Measurements from ENCODE around the gene GXYLT2. TPM values are rescaled to one million over a fixed set of nuclear protein-coding genes. Genes with fewer than 3 reads are reported as not detected.
"Not testable (repeated sequence)": the region's sequence is repeated elsewhere in the genome, so short reads cannot be mapped to it uniquely, and the experiment has no call there.

The GXYLT2 gene
- total and polyA plus RNA-seq, 8 donors, result 12.4 to 27.9 (median 16.7) TPM

- ATAC-seq (no peak), DNase-seq (no peak)
- H3K27ac ChIP-seq, result no peak overlapping the region
- no peaks in the 10 kb centered on the region for H3K9me3 ChIP-seq
- no peak overlapping the region for H3K4me3 ChIP-seq
- TF ChIP-seq CTCF (IDR thresholded peaks at IDR 0.05), result no peak
- no peaks in the 10 kb centered on the region for H3K36me3 ChIP-seq
- H3K27me3 ChIP-seq, result no peaks in the 10 kb centered on the region
- no peaks in the 10 kb centered on the region for H3K4me1 ChIP-seq
- intact Hi-C loops (cut with DNase I), result no loop called here
These were observed 28.4 kb downstream of the GXYLT2 start for GRCh38 chr3:72916250-72916649.

GRCh38 chr3:72919520-72919919 lies 31.7 kb downstream of the GXYLT2 start:
- ATAC-seq (no peak), DNase-seq (no peak)
- no peak for TF ChIP-seq CTCF (IDR thresholded peaks at IDR 0.05)
- H3K27ac ChIP-seq, result no peak overlapping the region
- no peaks in the 10 kb centered on the region for H3K9me3 ChIP-seq
- H3K4me1 ChIP-seq, result no peaks in the 10 kb centered on the region
- intact Hi-C loops (cut with DNase I), result no loop called here
- no peaks in the 10 kb centered on the region for H3K36me3 ChIP-seq
- no peaks in the 10 kb centered on the region for H3K27me3 ChIP-seq
- no peak overlapping the region for H3K4me3 ChIP-seq

- H3K36me3 ChIP-seq, result no peaks in the 10 kb centered on the region
- H3K4me1 ChIP-seq, result no peaks in the 10 kb centered on the region
- intact Hi-C loops (cut with DNase I), result no loop called here
- H3K27me3 ChIP-seq, result no peaks in the 10 kb centered on the region
- no peak overlapping the region for H3K4me3 ChIP-seq
- no peak overlapping the region for H3K27ac ChIP-seq
- no peak for ATAC-seq
- no peaks in the 10 kb centered on the region for H3K9me3 ChIP-seq
- DNase-seq, result no peak
- TF ChIP-seq CTCF (IDR thresholded peaks at IDR 0.05), result no peak
These were observed 36.2 kb downstream of the GXYLT2 start for GRCh38 chr3:72924055-72924454.

- ATAC-seq, result not testable (repeated sequence)
These were observed 41.2 kb downstream of the GXYLT2 start for GRCh38 chr3:72928781-72929735.

GRCh38 chr3:72930754-72931153 lies 42.9 kb downstream of the GXYLT2 start:
- Histone ChIP-seq H3K27me3 (no peaks in the 10 kb centered on the region), H3K27ac (no peak overlapping the region), H3K4me3 (no peak overlapping the region), H3K9me3 (no peaks in the 10 kb centered on the region), H3K4me1 (no peaks in the 10 kb centered on the region), H3K36me3 (no peaks in the 10 kb centered on the region)
- DNase-seq (no peak), ATAC-seq (no peak)
- intact Hi-C loops (cut with DNase I), result no loop called here
- TF ChIP-seq CTCF (IDR thresholded peaks at IDR 0.05), result no peak

More at GRCh38 chr3:72928781-72929735, 41.2 kb downstream of the GXYLT2 start:
- intact Hi-C loops (cut with DNase I); H3K9me3 ChIP-seq; H3K4me1 ChIP-seq; H3K36me3 ChIP-seq; H3K4me3 ChIP-seq; H3K27ac ChIP-seq; H3K27me3 ChIP-seq: not testable (repeated sequence)
- DNase-seq, result peak in 1 of 4 donors; percentile 79
